NCI-H1105 (cell line): ENCODE results near the gene MINDY3.

Experiments
- DNase-seq: peaks from one replicate; lab custom pipeline; 2025; lab: John Stamatoyannopoulos, UW

MINDY3 gene

GRCh38 chr10:15738270-15738925 is 121.9 kb downstream of the MINDY3 start:
- no peak for DNase-seq

GRCh38 chr10:15737656-15738055 is 122.7 kb downstream of the MINDY3 start:
- DNase-seq = no peak

GRCh38 chr10:15735763-15736162 is 124.5 kb downstream of the MINDY3 start:
- no peak for DNase-seq

DNA sequence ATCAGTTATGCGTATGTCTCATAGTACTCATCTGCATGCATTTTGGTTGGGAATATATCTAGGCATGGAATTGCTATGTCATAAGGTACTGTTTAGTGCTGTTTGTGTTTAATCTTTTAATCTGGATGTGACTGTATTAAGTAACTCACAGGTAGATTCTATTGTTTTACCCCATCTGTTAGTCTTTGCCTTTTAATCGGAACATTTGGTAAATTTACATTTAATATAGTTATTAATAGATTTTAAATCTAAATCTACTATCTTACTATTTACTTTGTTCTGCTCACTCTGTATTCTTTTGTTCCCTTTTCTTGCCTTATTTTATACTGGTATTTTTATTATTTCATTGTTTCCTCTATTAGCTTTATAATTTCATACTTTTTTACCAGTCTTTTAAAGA is 130.0 kb downstream of the MINDY3 start:
- DNase-seq = no peak

DNA sequence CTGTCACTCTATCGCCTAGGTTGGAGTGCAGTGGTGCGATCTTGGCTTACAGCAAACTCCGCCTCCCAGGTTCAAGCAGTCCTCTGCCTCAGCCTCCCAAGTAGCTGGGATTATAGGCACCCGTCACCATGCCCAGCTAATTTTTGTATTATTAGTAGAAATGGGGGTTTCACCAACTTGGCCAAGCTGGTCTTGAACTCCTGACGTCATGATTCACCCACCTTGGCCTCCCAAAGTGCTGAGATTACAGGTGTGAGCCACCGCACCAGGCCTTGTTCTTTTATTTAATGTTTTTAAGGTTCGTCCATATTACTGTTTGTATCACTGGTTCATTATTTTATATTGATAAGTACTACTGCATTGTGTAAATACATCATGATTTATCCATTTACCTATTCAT is 130.4 kb downstream of the MINDY3 start:
- DNase-seq = no peak
